TTC549 (cell line): ENCODE results near the gene PDGFA.

Experiments used
- FAIRE-seq: peaks from 2 replicates; lab custom pipeline; 2012; peaks lifted over from hg19 to GRCh38; lab: Jason Lieb, UNC

The PDGFA gene

GRCh38 chr7:472640-472957 lies 47.0 kb downstream of the PDGFA start:
- FAIRE-seq = no peak

DNA sequence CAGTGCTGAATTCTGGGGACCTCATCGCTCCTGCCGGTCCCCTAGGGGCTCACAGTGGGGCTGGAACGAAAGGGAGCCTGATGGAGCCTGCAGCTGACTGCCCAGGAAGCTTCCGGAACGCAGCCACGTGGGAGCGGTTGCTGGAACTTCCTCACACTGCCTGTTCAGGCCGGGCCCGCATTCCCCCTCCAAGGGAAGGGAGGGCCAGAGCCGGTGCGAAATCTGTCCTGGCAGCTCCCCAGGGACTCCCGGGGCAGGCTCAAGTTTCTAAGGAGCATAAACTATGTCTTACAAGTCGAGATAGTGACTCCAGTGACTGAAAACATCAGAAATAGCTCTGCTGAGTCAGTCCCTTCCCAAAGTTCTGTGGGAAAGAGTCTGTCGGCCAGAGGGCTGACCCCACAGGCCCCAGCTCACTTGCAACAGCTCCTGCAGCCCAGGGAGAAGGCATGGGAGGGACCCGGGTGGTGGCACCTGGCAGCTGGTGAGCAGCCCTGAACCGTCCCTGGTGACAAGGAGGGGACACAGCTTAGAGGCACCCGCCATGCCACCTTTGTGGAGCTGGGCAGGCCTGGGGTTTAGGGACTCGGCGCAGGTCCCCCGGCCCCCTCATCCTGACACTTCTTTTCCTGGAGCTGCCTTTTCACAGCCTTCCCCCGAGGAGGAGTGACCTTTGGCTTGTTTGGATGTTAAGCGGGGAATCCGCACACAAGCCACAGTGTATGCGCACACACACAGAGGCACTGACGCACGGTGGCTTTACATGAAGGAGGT lies 47.6 kb downstream of the PDGFA start:
- no peak for FAIRE-seq

GRCh38 chr7:471191-471865 lies 48.3 kb downstream of the PDGFA start:
- FAIRE-seq = no peak

DNA sequence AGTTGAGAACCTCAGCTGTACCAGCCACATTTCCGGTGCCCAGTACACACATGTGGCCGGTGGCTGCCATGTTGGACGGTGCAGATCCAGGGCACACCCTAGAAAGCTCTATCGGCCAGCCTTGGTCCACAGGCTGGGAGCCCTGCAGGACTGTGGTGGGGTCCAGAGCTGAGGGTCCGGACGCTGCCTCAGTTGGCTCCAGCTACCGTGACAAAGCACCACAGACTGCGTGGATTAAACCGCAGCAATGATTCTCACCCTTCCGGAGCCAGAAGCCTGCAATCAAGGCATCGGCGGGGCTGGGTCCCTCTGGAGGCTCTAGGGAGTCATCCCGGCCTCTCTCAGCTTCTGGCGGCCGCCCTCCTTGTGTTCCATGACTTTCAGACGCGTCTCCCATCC lies 50.1 kb downstream of the PDGFA start:
- no peak for FAIRE-seq

GRCh38 chr7:468681-469562 lies 50.7 kb downstream of the PDGFA start:
- no peak for FAIRE-seq

DNA sequence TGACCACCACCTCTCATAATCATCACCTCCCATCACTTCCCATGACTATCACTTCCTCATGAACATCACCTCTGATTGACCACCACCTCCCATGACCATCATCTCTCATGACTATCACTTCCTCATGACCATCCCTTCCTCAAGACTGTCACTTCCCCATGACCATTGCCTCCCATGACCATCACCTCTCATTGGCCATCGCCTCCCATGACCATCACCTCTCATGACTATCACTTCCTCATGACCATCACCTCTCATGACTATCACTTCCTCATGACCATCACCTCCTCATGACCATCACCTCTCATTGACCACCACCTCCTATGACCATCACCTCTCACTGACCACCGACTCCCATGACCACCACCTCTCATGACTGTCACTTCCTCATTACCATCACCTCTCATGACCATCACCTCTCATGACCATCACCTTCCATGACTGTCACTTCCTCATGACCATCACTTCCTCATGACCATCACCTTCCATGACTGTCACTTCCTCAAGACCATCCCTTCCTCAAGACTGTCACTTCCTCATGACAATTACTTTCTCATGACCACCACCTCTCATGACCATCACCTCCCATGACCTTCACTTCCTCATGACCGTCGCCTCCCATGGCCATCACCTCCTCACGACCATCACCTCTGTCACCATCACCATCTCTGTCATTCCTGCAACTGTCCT lies 51.6 kb downstream of the PDGFA start:
- FAIRE-seq = no peak

- FAIRE-seq = no peak
Measured at GRCh38 chr7:467393-467828, 52.2 kb downstream of the PDGFA start.

- no peak for FAIRE-seq
Measured at GRCh38 chr7:466465-467191, 53.0 kb downstream of the PDGFA start.

- FAIRE-seq = no peak
Measured at GRCh38 chr7:465710-466400, 53.8 kb downstream of the PDGFA start.

GRCh38 chr7:464454-465401 lies 54.9 kb downstream of the PDGFA start:
- no peak for FAIRE-seq

DNA sequence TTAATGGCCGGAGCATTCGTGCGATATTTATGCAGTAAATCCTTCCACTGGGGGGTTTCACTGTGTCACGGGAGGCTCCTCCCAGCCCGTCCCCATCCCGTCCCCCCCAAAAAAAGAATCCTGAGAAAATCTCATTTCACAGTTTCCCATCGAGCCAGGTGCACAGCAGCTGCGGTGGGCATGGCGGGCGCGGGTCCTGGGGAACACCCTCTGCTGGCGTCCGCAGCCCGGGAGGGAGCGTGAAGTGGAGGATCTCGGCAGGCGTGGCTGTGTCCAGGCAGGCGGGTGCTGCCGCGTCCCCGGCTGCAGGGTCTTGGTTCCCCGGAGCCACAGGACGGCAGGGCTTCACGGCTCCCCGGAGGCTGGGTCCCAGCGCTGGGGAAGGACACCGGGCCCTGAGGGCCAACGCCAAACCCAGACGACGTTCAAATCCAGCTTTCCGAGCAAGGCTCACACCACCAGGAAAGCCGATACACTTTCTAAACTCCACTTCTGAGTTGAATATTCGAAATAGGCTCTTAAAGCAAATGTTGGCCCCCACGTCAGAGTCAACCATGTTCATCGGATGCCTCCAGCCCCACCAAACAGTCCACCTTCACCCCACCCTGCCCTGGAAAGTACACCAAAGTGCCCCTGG lies 55.7 kb downstream of the PDGFA start:
- no peak for FAIRE-seq

DNA sequence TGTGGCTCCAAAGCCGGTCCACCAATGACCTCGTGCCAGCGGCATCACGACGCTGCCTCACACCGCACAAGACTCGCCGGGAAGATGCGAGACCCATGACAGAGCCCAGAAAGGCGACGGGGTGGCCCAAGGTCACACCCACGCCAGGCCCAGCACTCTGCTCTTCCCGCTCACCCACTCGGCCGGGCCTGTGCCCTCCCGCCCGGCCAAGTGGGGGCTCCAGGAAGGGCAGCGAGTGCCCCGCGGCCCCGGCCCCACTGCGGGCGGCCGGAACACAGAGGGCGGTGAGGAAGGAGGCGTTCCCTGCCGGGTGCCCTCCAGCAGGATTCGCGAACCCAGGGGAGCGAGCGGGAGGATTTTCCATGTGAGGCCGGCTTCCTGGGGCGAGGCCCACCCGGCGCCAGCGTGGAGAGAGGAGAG lies 56.3 kb downstream of the PDGFA start:
- no peak for FAIRE-seq

DNA sequence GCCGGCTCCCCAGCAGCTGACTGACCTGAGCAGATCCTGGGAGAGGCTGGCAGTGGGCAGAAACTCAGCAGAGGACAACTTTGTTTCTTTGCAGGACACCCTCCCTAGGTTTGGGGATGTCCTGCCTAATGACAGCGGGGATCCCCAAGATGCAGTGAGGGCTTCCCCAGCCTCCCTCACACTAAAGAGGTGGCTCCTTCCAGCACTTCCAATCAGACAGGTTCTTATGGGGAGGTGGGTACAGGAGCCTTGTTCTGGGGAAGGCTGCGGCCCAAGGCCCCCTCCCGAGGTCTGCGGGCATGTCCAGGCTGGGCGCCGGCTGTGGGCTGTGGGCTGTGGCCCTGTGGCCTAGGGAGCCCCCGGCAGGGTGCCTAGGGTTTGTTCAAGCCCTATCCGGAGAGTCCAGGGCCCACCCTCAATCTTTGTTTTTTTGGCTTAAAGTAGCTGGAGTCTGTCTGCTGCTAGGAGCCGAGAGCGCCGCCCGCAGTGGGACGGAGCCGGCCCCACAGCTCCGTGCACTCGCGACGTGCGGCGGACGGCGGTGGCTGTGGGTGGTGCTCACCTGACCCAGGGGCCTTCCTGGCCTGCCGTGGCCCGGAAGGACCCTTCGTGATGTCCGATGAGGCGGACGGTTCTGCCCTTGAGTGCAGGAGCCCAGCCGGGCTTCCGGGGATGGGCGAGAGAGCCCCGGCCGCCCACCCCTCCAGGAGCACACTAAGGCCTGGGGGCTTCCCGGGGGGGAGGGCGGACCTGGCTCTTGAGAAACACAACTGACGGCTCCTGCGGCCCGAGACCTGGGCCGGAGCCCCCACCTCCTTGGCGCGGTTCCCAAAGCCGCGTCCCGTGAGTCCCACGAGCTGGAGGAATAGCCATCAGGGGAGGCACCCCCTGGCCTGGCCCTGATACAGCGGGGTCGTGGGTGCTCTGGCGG lies 57.2 kb downstream of the PDGFA start:
- no peak for FAIRE-seq

- FAIRE-seq = no peak
Measured at GRCh38 chr7:461453-462172, 58.0 kb downstream of the PDGFA start.

DNA sequence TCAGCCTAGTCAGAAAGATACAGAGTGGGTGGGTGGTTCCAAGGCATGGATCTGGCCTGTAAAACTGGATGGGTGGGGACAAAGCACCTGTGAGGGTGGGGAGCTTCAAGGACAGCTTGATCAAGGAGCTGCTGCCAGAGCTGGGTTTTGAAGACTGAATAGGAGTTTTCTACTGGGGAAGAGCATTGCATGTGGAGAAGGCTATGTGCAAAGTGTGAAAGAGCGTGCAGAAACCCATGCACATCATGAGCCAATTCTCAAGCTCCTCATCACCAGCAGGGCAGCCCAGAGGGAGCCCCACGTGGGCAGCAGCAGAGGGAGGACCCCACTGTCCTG lies 58.6 kb downstream of the PDGFA start:
- FAIRE-seq = no peak

DNA sequence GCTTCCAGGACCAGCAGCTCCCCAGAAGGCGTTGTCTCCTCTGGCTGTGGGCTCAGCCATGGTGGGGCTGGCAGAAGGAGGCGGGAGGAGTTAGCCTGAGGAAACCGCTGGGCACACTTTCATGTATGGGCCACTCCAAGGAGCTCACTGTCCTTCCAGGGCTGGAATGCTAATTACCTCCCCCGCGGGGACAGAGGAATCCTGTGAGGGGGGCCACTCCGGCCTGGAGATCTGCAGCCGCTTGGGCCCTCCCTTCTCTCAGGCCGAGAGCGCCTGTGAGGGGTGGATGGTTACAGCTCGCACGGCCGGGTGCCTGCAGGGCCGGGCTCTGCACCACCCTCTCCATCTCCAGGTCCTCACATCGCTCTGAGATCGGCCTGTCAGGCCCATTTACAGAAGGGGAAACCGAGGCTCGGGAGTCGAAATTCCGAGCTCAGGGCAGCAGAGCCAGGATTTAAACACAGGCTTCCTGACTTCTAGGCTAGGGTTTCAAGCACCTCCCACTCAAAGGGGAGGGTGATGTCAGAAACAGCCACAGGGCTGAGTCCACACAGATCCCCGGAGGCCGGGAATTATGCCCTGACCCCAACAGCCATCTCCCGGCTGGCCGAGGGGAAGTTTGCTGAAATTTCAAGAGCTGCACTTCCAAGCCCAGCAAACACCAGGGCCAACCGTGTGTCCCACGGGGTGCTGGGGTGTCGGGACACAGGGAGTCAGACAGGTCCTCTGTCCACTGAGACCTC lies 59.1 kb downstream of the PDGFA start:
- no peak for FAIRE-seq
